ENCODE results near the gene RNASE13. TPM values are rescaled to one million over a fixed set of nuclear protein-coding genes. Genes with fewer than 3 reads are reported as not detected.

Gene RNASE13
- total RNA-seq, 1 experiment from 2014 or later, result not detected

DNA sequence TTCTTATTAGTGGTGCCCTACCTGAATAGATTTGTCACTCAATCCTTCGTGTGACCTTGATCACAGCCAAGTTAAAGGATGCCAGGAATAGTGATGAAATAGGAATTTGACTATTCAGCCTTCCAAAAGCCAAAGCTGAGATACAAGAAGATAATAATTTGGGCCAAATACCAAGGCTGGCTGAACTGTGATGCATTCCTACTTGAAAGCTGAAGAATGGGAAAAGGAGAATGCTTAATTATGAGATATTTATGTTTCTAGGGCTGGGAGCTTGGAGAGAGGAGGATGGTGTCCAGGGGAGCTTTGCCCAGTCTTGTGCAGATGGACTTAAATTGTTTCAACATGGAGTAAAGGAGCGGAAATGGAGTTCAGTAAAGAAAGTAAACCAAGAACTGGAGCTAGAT, 12.8 kb upstream of the RNASE13 start:
- in situ Hi-C loops (cut with HindIII; ENCODE audit: low pct_unique_long_range_greater_than_20kb, low sequenced_read_pairs), result no loop called here
- no peak overlapping the region for H3K27ac ChIP-seq (ENCODE audit: low read length)

GRCh38 chr14:21043974-21044618, 9.5 kb upstream of the RNASE13 start:
- peaks cover 2% of the 10 kb centered on the region; the same call in 1 of the 2 replicates for H3K27me3 ChIP-seq (ENCODE audit: control insufficient read depth, insufficient read depth, low read length)
- no peak for TF ChIP-seq TCF7L2 (IDR thresholded peaks at IDR 0.05; ENCODE audit: low read depth, low read length)
- TF ChIP-seq, protein P1, sequence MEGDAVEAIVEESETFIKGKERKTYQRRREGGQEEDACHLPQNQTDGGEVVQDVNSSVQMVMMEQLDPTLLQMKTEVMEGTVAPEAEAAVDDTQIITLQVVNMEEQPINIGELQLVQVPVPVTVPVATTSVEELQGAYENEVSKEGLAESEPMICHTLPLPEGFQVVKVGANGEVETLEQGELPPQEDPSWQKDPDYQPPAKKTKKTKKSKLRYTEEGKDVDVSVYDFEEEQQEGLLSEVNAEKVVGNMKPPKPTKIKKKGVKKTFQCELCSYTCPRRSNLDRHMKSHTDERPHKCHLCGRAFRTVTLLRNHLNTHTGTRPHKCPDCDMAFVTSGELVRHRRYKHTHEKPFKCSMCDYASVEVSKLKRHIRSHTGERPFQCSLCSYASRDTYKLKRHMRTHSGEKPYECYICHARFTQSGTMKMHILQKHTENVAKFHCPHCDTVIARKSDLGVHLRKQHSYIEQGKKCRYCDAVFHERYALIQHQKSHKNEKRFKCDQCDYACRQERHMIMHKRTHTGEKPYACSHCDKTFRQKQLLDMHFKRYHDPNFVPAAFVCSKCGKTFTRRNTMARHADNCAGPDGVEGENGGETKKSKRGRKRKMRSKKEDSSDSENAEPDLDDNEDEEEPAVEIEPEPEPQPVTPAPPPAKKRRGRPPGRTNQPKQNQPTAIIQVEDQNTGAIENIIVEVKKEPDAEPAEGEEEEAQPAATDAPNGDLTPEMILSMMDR (IDR thresholded peaks at IDR 0.05), result no peak
- TF ChIP-seq, protein P2, sequence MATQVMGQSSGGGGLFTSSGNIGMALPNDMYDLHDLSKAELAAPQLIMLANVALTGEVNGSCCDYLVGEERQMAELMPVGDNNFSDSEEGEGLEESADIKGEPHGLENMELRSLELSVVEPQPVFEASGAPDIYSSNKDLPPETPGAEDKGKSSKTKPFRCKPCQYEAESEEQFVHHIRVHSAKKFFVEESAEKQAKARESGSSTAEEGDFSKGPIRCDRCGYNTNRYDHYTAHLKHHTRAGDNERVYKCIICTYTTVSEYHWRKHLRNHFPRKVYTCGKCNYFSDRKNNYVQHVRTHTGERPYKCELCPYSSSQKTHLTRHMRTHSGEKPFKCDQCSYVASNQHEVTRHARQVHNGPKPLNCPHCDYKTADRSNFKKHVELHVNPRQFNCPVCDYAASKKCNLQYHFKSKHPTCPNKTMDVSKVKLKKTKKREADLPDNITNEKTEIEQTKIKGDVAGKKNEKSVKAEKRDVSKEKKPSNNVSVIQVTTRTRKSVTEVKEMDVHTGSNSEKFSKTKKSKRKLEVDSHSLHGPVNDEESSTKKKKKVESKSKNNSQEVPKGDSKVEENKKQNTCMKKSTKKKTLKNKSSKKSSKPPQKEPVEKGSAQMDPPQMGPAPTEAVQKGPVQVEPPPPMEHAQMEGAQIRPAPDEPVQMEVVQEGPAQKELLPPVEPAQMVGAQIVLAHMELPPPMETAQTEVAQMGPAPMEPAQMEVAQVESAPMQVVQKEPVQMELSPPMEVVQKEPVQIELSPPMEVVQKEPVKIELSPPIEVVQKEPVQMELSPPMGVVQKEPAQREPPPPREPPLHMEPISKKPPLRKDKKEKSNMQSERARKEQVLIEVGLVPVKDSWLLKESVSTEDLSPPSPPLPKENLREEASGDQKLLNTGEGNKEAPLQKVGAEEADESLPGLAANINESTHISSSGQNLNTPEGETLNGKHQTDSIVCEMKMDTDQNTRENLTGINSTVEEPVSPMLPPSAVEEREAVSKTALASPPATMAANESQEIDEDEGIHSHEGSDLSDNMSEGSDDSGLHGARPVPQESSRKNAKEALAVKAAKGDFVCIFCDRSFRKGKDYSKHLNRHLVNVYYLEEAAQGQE (IDR thresholded peaks at IDR 0.05; ENCODE audit: insufficient read depth in 1 of 2, low read depth in 2 of 2, low read length in 1 of 2), result no peak
- no peak for TF ChIP-seq POLR2AphosphoS5 (IDR thresholded peaks at IDR 0.05; ENCODE audit: low read depth, low read length)
- no peak for TF ChIP-seq SIN3A (IDR thresholded peaks at IDR 0.05; ENCODE audit: borderline replicate concordance, insufficient read depth, low read depth, low read length)
- ChIA-PET POLR2A (no interaction called here), CTCF (interaction anchor here (0.5 to 1.2 kb wide), 4 partner anchors 29 to 171 kb away, joined by 4 to 5 read pairs (median 5); no protein-coding TSS in a partner anchor)
- H3K4me3 ChIP-seq (ENCODE audit: low read depth in 2 of 2, low read length in 2 of 2), result no peak overlapping the region
- in situ Hi-C loops (cut with HindIII; ENCODE audit: low pct_unique_long_range_greater_than_20kb, low sequenced_read_pairs) (no loop called here), intact Hi-C loops (cut with micrococcal nuclease; ENCODE audit: unreplicated experiment) (no loop called here)
- no peaks in the 10 kb centered on the region for H3K4me1 ChIP-seq (ENCODE audit: control insufficient read depth, insufficient read depth, low read length)
- H3K27ac ChIP-seq (ENCODE audit: low read length), result no peak overlapping the region
- H3K36me3 ChIP-seq (ENCODE audit: control insufficient read depth, insufficient read depth, low read length), result no peaks in the 10 kb centered on the region
- ATAC-seq, result no peak
- no TSS peak for BruUV-seq (replicated peaks)
- no peaks in the 10 kb centered on the region for H3K9me3 ChIP-seq (ENCODE audit: control insufficient read depth, insufficient read depth, low read depth, low read length)
- no peak for DNase-seq (ENCODE audit: low read depth, low spot score)

More for the DNA sequence above, 12.8 kb upstream of the RNASE13 start:
- POLR2A ChIA-PET, result no interaction called here
- ATAC-seq (no peak), DNase-seq (ENCODE audit: low read depth, low spot score) (no peak)
- BruUV-seq (replicated peaks), result no TSS peak
- Histone ChIP-seq H3K9me3 (ENCODE audit: control insufficient read depth, insufficient read depth, low read depth, low read length) (no peaks in the 10 kb centered on the region), H3K4me3 (ENCODE audit: low read depth in 2 of 2, low read length in 2 of 2) (no peak overlapping the region), H3K4me1 (ENCODE audit: control insufficient read depth, insufficient read depth, low read length) (no peaks in the 10 kb centered on the region), H3K36me3 (ENCODE audit: control insufficient read depth, insufficient read depth, low read length) (no peaks in the 10 kb centered on the region), H3K27me3 (ENCODE audit: control insufficient read depth, insufficient read depth, low read length) (peaks cover 2% of the 10 kb centered on the region; the same call in 1 of the 2 replicates)
- CTCF ChIA-PET, result interaction anchor here (1.1 kb wide), 1 partner anchor 32 kb away, joined by 4 read pairs; no protein-coding TSS in a partner anchor
- TF ChIP-seq, protein P2 (IDR thresholded peaks at IDR 0.05; ENCODE audit: insufficient read depth in 1 of 2, low read depth in 2 of 2, low read length in 1 of 2), result no peak
- TF ChIP-seq TCF7L2 (IDR thresholded peaks at IDR 0.05; ENCODE audit: low read depth, low read length) (no peak), POLR2AphosphoS5 (IDR thresholded peaks at IDR 0.05; ENCODE audit: low read depth, low read length) (no peak), SIN3A (IDR thresholded peaks at IDR 0.05; ENCODE audit: borderline replicate concordance, insufficient read depth, low read depth, low read length) (no peak)
- TF ChIP-seq, protein P1 (IDR thresholded peaks at IDR 0.05), result no peak
- intact Hi-C loops (cut with micrococcal nuclease; ENCODE audit: unreplicated experiment), result no loop called here

All from Panc1 (cell line).